WTC11 (cell line): ENCODE measurements around the gene VIT. TPM values are rescaled to one million over a fixed set of nuclear protein-coding genes. Genes with fewer than 3 reads are reported as not detected.

ENCODE experiments used
- ATAC-seq: fragments of 200-7000 bp; cut with Tn5 transposase; 2 replicates; pipeline ENCODE4 v1.10.0; 2021; ENCODE audit warnings: mild to moderate bottlenecking, moderate library complexity
- CTCF ChIA-PET: fragments of 300-600 bp; sonication (Branson Sonifier 250); formaldehyde crosslinking; loops from one replicate; lab custom pipeline; 2021; ENCODE audit warnings: antibody characterized with exemption; lab: Charles Lee
- POLR2A ChIA-PET: fragments of 350-600 bp; sonication (Branson Sonifier 250); formaldehyde crosslinking; loops from one replicate; lab custom pipeline; 2021; ENCODE audit warnings: antibody characterized with exemption; lab: Charles Lee
- DNase-seq: peaks from one replicate; pipeline ENCODE4 v3.0.0; 2021; ENCODE audit warnings: low spot score
- H3K27ac Mint-ChIP-seq: 2 replicates; pipeline ENCODE4 v1.8.0; 2021; ENCODE audit warnings: mixed read lengths
- H3K27me3 Mint-ChIP-seq: 2 replicates; pipeline ENCODE4 v1.8.0; 2021; ENCODE audit warnings: low read depth, mild to moderate bottlenecking, moderate library complexity, mixed read lengths
- H3K36me3 Mint-ChIP-seq: 2 replicates; pipeline ENCODE4 v1.8.0; 2021; ENCODE audit warnings: mixed read lengths
- H3K4me1 Mint-ChIP-seq: 2 replicates; pipeline ENCODE4 v1.8.0; 2022; ENCODE audit warnings: mixed read lengths
- H3K4me3 Mint-ChIP-seq: 2 replicates; pipeline ENCODE4 v1.8.0; 2021; ENCODE audit warnings: mild to moderate bottlenecking, moderate library complexity, mixed read lengths
- H3K9me3 Mint-ChIP-seq: 2 replicates; pipeline ENCODE4 v1.8.0; 2021; ENCODE audit warnings: mixed read lengths
- ATF1 ChIP-seq: sonication (generic); formaldehyde crosslinking; IDR thresholded peaks from 2 replicates; pipeline ENCODE4 v1.8.1; 2023; ENCODE audit warnings: mild to moderate bottlenecking, moderate library complexity, missing genetic modification reagents
- ELF4 ChIP-seq: sonication (generic); formaldehyde crosslinking; IDR thresholded peaks from 2 replicates; pipeline ENCODE4 v1.8.1; 2022; ENCODE audit warnings: low read depth, mild to moderate bottlenecking, moderate library complexity, missing genetic modification reagents
- ETV6 ChIP-seq: sonication (generic); formaldehyde crosslinking; IDR thresholded peaks from 2 replicates; pipeline ENCODE4 v1.8.1; 2022; ENCODE audit warnings: mild to moderate bottlenecking, missing genetic modification reagents
- GABPB1 ChIP-seq: sonication (generic); formaldehyde crosslinking; IDR thresholded peaks from 2 replicates; pipeline ENCODE4 v1.8.1; 2023; ENCODE audit warnings: mild to moderate bottlenecking, missing genetic modification reagents
- HMGA2 ChIP-seq: fragments of 250-450 bp; sonication (Bioruptor Pico); IDR thresholded peaks from 2 replicates; pipeline ENCODE4 v1.4.0; 2021; ENCODE audit warnings: mild to moderate bottlenecking, moderate library complexity
- MAX ChIP-seq: sonication (generic); formaldehyde crosslinking; IDR thresholded peaks from 2 replicates; pipeline ENCODE4 v1.8.0; 2022; ENCODE audit warnings: mild to moderate bottlenecking, missing genetic modification reagents
- NFE2L1 ChIP-seq: sonication (generic); formaldehyde crosslinking; IDR thresholded peaks from 2 replicates; pipeline ENCODE4 v1.8.1; 2023; ENCODE audit warnings: missing genetic modification reagents
- PRDM15 ChIP-seq: sonication (generic); formaldehyde crosslinking; IDR thresholded peaks from 2 replicates; pipeline ENCODE4 v1.8.0; 2022; ENCODE audit warnings: missing genetic modification reagents
- PREB ChIP-seq: sonication (generic); formaldehyde crosslinking; IDR thresholded peaks from 2 replicates; pipeline ENCODE4 v1.8.1; 2022; ENCODE audit warnings: mild to moderate bottlenecking, missing genetic modification reagents, moderate library complexity, borderline replicate concordance
- SMAD3 ChIP-seq: sonication (generic); formaldehyde crosslinking; IDR thresholded peaks from 2 replicates; pipeline ENCODE4 v1.8.0; 2022; ENCODE audit warnings: missing genetic modification reagents, mild to moderate bottlenecking, borderline replicate concordance
- SOX15 ChIP-seq: fragments of 250-450 bp; sonication (Bioruptor Pico); IDR thresholded peaks from 2 replicates; pipeline ENCODE4 v1.9.0; 2021; ENCODE audit warnings: mild to moderate bottlenecking
- SP1 ChIP-seq: sonication (generic); formaldehyde crosslinking; conservative IDR thresholded peaks from 2 replicates; pipeline ENCODE4 v1.8.1; 2022; ENCODE audit warnings: missing genetic modification reagents
- ZBTB21 ChIP-seq: sonication (generic); formaldehyde crosslinking; IDR thresholded peaks from 2 replicates; pipeline ENCODE4 v1.8.1; 2023; ENCODE audit warnings: mild to moderate bottlenecking, missing genetic modification reagents, borderline replicate concordance
- ZNF232 ChIP-seq: sonication (generic); formaldehyde crosslinking; IDR thresholded peaks from 2 replicates; pipeline ENCODE4 v1.8.0; 2022; ENCODE audit warnings: mild to moderate bottlenecking, missing genetic modification reagents
- ZNF396 ChIP-seq: fragments of 250-450 bp; sonication (Bioruptor Pico); IDR thresholded peaks from 2 replicates; pipeline ENCODE4 v1.8.0; 2021; ENCODE audit warnings: mild to moderate bottlenecking, moderate library complexity, borderline replicate concordance
- ZNF532 ChIP-seq: fragments of 250-450 bp; sonication (Bioruptor Pico); IDR thresholded peaks from 2 replicates; pipeline ENCODE4 v1.9.0; 2021; ENCODE audit warnings: mild to moderate bottlenecking, borderline replicate concordance
- total RNA-seq: library from RNA; stranded (reverse); gene quantifications from 3 replicates; pipeline ENCODE4 v1.2.3, GENCODE V29; 2021
- TF ChIP-seq, protein P1 (sequence below): sonication (generic); formaldehyde crosslinking; conservative IDR thresholded peaks from 2 replicates; pipeline ENCODE4 v1.8.1; 2023; ENCODE audit warnings: mild to moderate bottlenecking, low read depth, missing genetic modification reagents, moderate library complexity
- TF ChIP-seq, protein P2 (sequence below): fragments of 250-450 bp; sonication (Bioruptor Pico); conservative IDR thresholded peaks from 2 replicates; pipeline ENCODE4 v1.9.0; 2021; ENCODE audit warnings: mild to moderate bottlenecking
- TF ChIP-seq, protein P3 (sequence below): fragments of 250-450 bp; sonication (Bioruptor Pico); IDR thresholded peaks from 2 replicates; pipeline ENCODE4 v1.8.0; 2021; ENCODE audit warnings: mild to moderate bottlenecking

Gene VIT
- total RNA-seq, 1 experiment from 2014 or later: 0.46 TPM

- Mint-ChIP-seq H3K36me3 (peaks cover 17% of the 10 kb centered on the region), H3K4me1 (peaks cover 9% of the 10 kb centered on the region), H3K27me3 (no peaks in the 10 kb centered on the region)
- no peak for DNase-seq
- POLR2A ChIA-PET: no interaction called here
- ATAC-seq: no peak
- TF ChIP-seq PREB (CRISPR knock-in tag) (no peak), ZNF396 (CRISPR knock-in tag) (no peak), SP1 (CRISPR knock-in tag) (no peak), GABPB1 (CRISPR knock-in tag) (no peak), ZNF532 (CRISPR knock-in tag) (no peak), SOX15 (CRISPR knock-in tag) (no peak), ZNF232 (CRISPR knock-in tag) (no peak), ETV6 (CRISPR knock-in tag) (no peak), HMGA2 (no peak), ELF4 (CRISPR knock-in tag) (no peak)
- TF ChIP-seq, protein P1, sequence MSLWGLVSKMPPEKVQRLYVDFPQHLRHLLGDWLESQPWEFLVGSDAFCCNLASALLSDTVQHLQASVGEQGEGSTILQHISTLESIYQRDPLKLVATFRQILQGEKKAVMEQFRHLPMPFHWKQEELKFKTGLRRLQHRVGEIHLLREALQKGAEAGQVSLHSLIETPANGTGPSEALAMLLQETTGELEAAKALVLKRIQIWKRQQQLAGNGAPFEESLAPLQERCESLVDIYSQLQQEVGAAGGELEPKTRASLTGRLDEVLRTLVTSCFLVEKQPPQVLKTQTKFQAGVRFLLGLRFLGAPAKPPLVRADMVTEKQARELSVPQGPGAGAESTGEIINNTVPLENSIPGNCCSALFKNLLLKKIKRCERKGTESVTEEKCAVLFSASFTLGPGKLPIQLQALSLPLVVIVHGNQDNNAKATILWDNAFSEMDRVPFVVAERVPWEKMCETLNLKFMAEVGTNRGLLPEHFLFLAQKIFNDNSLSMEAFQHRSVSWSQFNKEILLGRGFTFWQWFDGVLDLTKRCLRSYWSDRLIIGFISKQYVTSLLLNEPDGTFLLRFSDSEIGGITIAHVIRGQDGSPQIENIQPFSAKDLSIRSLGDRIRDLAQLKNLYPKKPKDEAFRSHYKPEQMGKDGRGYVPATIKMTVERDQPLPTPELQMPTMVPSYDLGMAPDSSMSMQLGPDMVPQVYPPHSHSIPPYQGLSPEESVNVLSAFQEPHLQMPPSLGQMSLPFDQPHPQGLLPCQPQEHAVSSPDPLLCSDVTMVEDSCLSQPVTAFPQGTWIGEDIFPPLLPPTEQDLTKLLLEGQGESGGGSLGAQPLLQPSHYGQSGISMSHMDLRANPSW (CRISPR knock-in tag): no peak
- TF ChIP-seq, protein P2, sequence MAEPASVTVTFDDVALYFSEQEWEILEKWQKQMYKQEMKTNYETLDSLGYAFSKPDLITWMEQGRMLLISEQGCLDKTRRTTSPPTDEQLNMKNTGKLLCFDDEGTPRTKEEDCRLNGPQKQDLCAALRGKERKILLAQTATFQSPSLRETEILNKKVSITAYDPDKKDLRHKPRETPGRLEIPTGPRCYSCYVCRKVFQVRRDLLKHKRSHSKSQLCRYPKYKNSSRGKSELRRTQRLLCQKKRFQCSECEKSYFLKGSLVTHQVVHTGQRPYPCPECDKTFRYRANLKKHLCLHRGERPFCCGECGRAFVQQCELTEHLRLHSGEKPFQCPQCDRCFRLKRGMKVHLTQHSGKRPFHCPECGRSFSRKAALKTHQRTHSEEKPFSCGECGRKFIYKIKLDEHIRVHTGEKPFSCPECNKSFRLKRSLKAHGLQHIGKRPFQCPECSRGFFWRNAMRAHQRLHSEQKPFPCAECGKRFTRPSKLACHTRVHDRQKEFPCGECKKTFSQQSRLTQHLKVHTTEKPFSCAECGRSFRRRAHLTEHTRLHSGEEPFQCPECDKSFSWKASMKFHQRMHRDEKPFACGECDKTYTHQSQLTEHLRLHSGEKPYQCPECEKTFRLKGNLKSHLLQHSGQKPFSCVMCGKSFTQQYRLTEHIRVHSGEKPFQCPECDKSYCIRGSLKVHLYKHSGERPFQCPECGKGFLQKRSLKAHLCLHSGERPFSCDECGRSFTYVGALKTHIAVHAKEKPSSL (CRISPR knock-in tag): no peak
- TF ChIP-seq, protein P3, sequence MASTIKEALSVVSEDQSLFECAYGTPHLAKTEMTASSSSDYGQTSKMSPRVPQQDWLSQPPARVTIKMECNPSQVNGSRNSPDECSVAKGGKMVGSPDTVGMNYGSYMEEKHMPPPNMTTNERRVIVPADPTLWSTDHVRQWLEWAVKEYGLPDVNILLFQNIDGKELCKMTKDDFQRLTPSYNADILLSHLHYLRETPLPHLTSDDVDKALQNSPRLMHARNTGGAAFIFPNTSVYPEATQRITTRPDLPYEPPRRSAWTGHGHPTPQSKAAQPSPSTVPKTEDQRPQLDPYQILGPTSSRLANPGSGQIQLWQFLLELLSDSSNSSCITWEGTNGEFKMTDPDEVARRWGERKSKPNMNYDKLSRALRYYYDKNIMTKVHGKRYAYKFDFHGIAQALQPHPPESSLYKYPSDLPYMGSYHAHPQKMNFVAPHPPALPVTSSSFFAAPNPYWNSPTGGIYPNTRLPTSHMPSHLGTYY: no peak
- TF ChIP-seq, all 79 proteins: peak for 0
- Mint-ChIP-seq H3K9me3 (peaks cover 8% of the 10 kb centered on the region), H3K4me3 (no peak overlapping the region), H3K27ac (no peak overlapping the region)
- CTCF ChIA-PET: no interaction called here
These were observed 31.0 kb downstream of the VIT start for GRCh38 chr2:36727550-36727949.

DNA sequence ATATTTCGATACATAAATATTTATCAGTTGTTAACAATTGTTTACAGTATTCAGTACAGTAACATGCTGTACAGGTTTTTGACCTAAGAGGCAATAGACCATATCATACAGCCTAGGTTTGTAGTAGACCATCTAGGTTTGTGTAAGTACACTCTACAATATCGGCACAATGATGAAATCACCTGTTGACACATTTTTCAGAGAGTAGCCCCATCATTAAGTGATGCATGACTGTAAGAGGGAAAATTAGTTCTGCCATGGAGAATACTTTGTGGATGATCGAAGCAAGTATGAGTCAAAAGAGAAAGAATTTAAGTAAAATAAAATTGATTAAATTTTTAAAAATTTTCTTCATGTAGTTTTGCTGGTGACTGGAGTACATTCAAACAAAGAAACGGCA, 32.6 kb downstream of the VIT start:
- no peak for DNase-seq
- Mint-ChIP-seq H3K36me3 (peaks cover 17% of the 10 kb centered on the region), H3K4me1 (peaks cover 25% of the 10 kb centered on the region), H3K27me3 (no peaks in the 10 kb centered on the region), H3K9me3 (peaks cover 8% of the 10 kb centered on the region), H3K4me3 (no peak overlapping the region), H3K27ac (no peak overlapping the region)
- POLR2A ChIA-PET: no interaction called here
- no peak for ATAC-seq
- CTCF ChIA-PET: no interaction called here
- TF ChIP-seq SP1 (CRISPR knock-in tag) (no peak), SMAD3 (CRISPR knock-in tag) (no peak), ETV6 (CRISPR knock-in tag) (no peak), PRDM15 (CRISPR knock-in tag) (no peak), ATF1 (CRISPR knock-in tag) (no peak), SOX15 (CRISPR knock-in tag) (no peak), ZBTB21 (CRISPR knock-in tag) (no peak), MAX (no peak), NFE2L1 (CRISPR knock-in tag) (no peak)
